WTC11 (cell line): ENCODE data around the gene CRELD2. TPM values are rescaled to one million over a fixed set of nuclear protein-coding genes. Genes with fewer than 3 reads are reported as not detected.

Experiments
- ATAC-seq: fragments of 200-7000 bp; cut with Tn5 transposase; 2 replicates; pipeline ENCODE4 v1.10.0; 2021; ENCODE audit warnings: mild to moderate bottlenecking, moderate library complexity
- CTCF ChIA-PET: fragments of 300-600 bp; sonication (Branson Sonifier 250); formaldehyde crosslinking; loops from one replicate; lab custom pipeline; 2021; ENCODE audit warnings: antibody characterized with exemption; lab: Charles Lee
- POLR2A ChIA-PET: fragments of 350-600 bp; sonication (Branson Sonifier 250); formaldehyde crosslinking; loops from one replicate; lab custom pipeline; 2021; ENCODE audit warnings: antibody characterized with exemption; lab: Charles Lee
- DNase-seq: peaks from one replicate; pipeline ENCODE4 v3.0.0; 2021; ENCODE audit warnings: low spot score
- H3K27ac Mint-ChIP-seq: 2 replicates; pipeline ENCODE4 v1.8.0; 2021; ENCODE audit warnings: mixed read lengths
- H3K27me3 Mint-ChIP-seq: 2 replicates; pipeline ENCODE4 v1.8.0; 2021; ENCODE audit warnings: low read depth, mild to moderate bottlenecking, moderate library complexity, mixed read lengths
- H3K36me3 Mint-ChIP-seq: 2 replicates; pipeline ENCODE4 v1.8.0; 2021; ENCODE audit warnings: mixed read lengths
- H3K4me1 Mint-ChIP-seq: 2 replicates; pipeline ENCODE4 v1.8.0; 2022; ENCODE audit warnings: mixed read lengths
- H3K4me3 Mint-ChIP-seq: 2 replicates; pipeline ENCODE4 v1.8.0; 2021; ENCODE audit warnings: mild to moderate bottlenecking, moderate library complexity, mixed read lengths
- H3K9me3 Mint-ChIP-seq: 2 replicates; pipeline ENCODE4 v1.8.0; 2021; ENCODE audit warnings: mixed read lengths
- ATF1 ChIP-seq: sonication (generic); formaldehyde crosslinking; IDR thresholded peaks from 2 replicates; pipeline ENCODE4 v1.8.1; 2023; ENCODE audit warnings: mild to moderate bottlenecking, moderate library complexity, missing genetic modification reagents
- CREM ChIP-seq: sonication (generic); formaldehyde crosslinking; IDR thresholded peaks from 2 replicates; pipeline ENCODE4 v1.8.1; 2022; ENCODE audit warnings: mild to moderate bottlenecking, missing genetic modification reagents, moderate library complexity
- ELF4 ChIP-seq: sonication (generic); formaldehyde crosslinking; IDR thresholded peaks from 2 replicates; pipeline ENCODE4 v1.8.1; 2022; ENCODE audit warnings: low read depth, mild to moderate bottlenecking, moderate library complexity, missing genetic modification reagents
- ESRRA ChIP-seq: sonication (generic); formaldehyde crosslinking; IDR thresholded peaks from 2 replicates; pipeline ENCODE4 v1.8.1; 2022; ENCODE audit warnings: mild to moderate bottlenecking, missing genetic modification reagents, borderline replicate concordance
- FOXP1 ChIP-seq: sonication (generic); formaldehyde crosslinking; IDR thresholded peaks from 2 replicates; pipeline ENCODE4 v1.8.0; 2022; ENCODE audit warnings: missing genetic modification reagents, mild to moderate bottlenecking, moderate library complexity, borderline replicate concordance
- GABPB1 ChIP-seq: sonication (generic); formaldehyde crosslinking; IDR thresholded peaks from 2 replicates; pipeline ENCODE4 v1.8.1; 2023; ENCODE audit warnings: mild to moderate bottlenecking, missing genetic modification reagents
- MXD4 ChIP-seq: fragments of 250-450 bp; sonication (Bioruptor Pico); IDR thresholded peaks from 2 replicates; pipeline ENCODE4 v1.8.0; 2021; ENCODE audit warnings: mild to moderate bottlenecking, moderate library complexity, borderline replicate concordance
- TCF7 ChIP-seq: sonication (generic); formaldehyde crosslinking; IDR thresholded peaks from 2 replicates; pipeline ENCODE4 v1.8.0; 2022; ENCODE audit warnings: mild to moderate bottlenecking, low read depth, missing genetic modification reagents, moderate library complexity
- TEAD4 ChIP-seq: sonication (generic); formaldehyde crosslinking; IDR thresholded peaks from 2 replicates; pipeline ENCODE4 v1.8.0; 2022; ENCODE audit warnings: mild to moderate bottlenecking, missing genetic modification reagents
- ZNF219 ChIP-seq: sonication (generic); formaldehyde crosslinking; IDR thresholded peaks from 2 replicates; pipeline ENCODE4 v1.8.0; 2023; ENCODE audit warnings: missing genetic modification reagents, mild to moderate bottlenecking, borderline replicate concordance
- ZNF396 ChIP-seq: fragments of 250-450 bp; sonication (Bioruptor Pico); IDR thresholded peaks from 2 replicates; pipeline ENCODE4 v1.8.0; 2021; ENCODE audit warnings: mild to moderate bottlenecking, moderate library complexity, borderline replicate concordance
- total RNA-seq: library from RNA; stranded (reverse); gene quantifications from 3 replicates; pipeline ENCODE4 v1.2.3, GENCODE V29; 2021
- TF ChIP-seq, protein P1 (sequence below): sonication (generic); formaldehyde crosslinking; IDR thresholded peaks from 2 replicates; pipeline ENCODE4 v1.8.0; 2022; ENCODE audit warnings: mild to moderate bottlenecking, missing genetic modification reagents
- TF ChIP-seq, protein P2 (sequence below): sonication (generic); formaldehyde crosslinking; IDR thresholded peaks from 2 replicates; pipeline ENCODE4 v1.8.1; 2022; ENCODE audit warnings: mild to moderate bottlenecking, moderate library complexity, missing genetic modification reagents
- TF ChIP-seq, protein P3 (sequence below): sonication (generic); formaldehyde crosslinking; IDR thresholded peaks from 2 replicates; pipeline ENCODE4 v1.8.0; 2022; ENCODE audit warnings: mild to moderate bottlenecking, missing genetic modification reagents
- TF ChIP-seq, protein P4 (sequence below): sonication (generic); formaldehyde crosslinking; IDR thresholded peaks from 2 replicates; pipeline ENCODE4 v1.8.0; 2023; ENCODE audit warnings: missing genetic modification reagents, mild to moderate bottlenecking, borderline replicate concordance

Gene CRELD2
- total RNA-seq, 1 experiment from 2014 or later: 42.8 TPM

DNA sequence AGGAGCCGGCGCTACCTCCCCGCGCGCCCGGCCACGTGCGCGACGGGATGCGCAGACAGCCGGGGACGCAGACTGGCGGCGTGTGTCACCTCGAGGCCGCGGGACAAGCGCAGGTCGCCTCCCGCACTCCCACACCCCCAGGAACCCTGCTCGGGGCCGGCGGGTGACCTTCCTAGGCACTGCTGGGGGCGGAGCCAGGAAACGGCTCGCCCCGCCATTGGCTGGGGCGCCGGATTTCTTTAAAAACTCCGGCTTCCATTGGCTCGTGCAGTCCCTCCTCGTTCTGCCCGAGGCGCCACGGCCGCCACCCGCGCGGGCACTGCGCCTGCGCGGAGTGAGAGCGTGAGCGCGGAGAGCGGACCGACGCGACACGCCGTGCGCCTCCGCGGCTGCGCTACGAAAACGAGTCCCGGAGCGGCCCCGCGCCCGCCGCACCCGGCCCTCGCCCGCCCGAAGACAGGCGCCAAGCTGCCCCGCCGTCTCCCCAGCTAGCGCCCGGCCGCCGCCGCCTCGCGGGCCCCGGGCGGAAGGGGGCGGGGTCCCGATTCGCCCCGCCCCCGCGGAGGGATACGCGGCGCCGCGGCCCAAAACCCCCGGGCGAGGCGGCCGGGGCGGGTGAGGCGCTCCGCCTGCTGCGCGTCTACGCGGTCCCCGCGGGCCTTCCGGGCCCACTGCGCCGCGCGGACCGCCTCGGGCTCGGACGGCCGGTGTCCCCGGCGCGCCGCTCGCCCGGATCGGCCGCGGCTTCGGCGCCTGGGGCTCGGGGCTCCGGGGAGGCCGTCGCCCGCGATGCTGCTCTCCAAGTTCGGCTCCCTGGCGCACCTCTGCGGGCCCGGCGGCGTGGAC lies 41.9 kb downstream of the CRELD2 start, which contains the start of gene PIM3 (continued):
- TF ChIP-seq ESRRA (CRISPR knock-in tag) (peak; percentile 67; the same call in 1 of the 2 replicates), ZNF219 (CRISPR knock-in tag) (no peak), ELF4 (CRISPR knock-in tag) (peak; percentile 27; the same call in 1 of the 2 replicates), MXD4 (no peak), CREM (CRISPR knock-in tag) (peak; percentile 87), ZNF396 (CRISPR knock-in tag) (no peak), TEAD4 (no peak), ATF1 (CRISPR knock-in tag) (peak; percentile 84), GABPB1 (peak; percentile 73), TCF7 (CRISPR knock-in tag) (0 out of 2 replicates have a peak, but pooled peaks have one; percentile 43), FOXP1 (CRISPR knock-in tag) (peak; percentile 43; the same call in 1 of the 2 replicates)
- TF ChIP-seq, protein P1, sequence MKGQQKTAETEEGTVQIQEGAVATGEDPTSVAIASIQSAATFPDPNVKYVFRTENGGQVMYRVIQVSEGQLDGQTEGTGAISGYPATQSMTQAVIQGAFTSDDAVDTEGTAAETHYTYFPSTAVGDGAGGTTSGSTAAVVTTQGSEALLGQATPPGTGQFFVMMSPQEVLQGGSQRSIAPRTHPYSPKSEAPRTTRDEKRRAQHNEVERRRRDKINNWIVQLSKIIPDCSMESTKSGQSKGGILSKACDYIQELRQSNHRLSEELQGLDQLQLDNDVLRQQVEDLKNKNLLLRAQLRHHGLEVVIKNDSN (CRISPR knock-in tag): 0 out of 2 replicates have a peak, but pooled peaks have one; percentile 26
- TF ChIP-seq, protein P2, sequence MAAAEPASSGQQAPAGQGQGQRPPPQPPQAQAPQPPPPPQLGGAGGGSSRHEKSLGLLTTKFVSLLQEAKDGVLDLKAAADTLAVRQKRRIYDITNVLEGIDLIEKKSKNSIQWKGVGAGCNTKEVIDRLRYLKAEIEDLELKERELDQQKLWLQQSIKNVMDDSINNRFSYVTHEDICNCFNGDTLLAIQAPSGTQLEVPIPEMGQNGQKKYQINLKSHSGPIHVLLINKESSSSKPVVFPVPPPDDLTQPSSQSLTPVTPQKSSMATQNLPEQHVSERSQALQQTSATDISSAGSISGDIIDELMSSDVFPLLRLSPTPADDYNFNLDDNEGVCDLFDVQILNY (CRISPR knock-in tag): no peak; the same call in 1 of the 2 replicates

DNA sequence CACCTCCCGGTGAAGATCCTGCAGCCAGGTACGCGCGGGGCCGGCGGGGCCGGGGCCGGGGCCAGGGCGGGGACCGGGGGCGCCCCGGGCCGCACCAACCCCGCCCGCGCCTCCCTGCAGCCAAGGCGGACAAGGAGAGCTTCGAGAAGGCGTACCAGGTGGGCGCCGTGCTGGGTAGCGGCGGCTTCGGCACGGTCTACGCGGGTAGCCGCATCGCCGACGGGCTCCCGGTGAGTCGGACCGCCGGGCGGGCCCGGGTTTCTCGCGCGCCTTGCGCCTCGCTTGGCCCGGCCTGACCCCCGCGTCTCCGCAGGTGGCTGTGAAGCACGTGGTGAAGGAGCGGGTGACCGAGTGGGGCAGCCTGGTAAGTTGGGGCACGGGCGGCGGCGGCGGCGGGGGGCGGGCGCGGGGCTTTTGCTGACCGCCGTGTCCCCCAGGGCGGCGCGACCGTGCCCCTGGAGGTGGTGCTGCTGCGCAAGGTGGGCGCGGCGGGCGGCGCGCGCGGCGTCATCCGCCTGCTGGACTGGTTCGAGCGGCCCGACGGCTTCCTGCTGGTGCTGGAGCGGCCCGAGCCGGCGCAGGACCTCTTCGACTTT lies 42.7 kb downstream of the CRELD2 start:
- H3K4me1 Mint-ChIP-seq: peaks cover 5% of the 10 kb centered on the region; the same call in 1 of the 2 replicates
- H3K27me3 Mint-ChIP-seq: no peaks in the 10 kb centered on the region; the same call in 1 of the 2 replicates
- no peak for ATAC-seq
- DNase-seq: peak; percentile 27
- ChIA-PET CTCF (interaction anchor here (0.8 to 2.5 kb wide), 3 partner anchors 22 to 246 kb away, joined by 3 to 17 read pairs (median 5); no protein-coding TSS in a partner anchor), POLR2A (no interaction called here)
- TF ChIP-seq, protein P3, sequence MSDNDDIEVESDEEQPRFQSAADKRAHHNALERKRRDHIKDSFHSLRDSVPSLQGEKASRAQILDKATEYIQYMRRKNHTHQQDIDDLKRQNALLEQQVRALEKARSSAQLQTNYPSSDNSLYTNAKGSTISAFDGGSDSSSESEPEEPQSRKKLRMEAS (CRISPR knock-in tag): peak; percentile 16; the same call in 1 of the 2 replicates
- TF ChIP-seq, protein P4, sequence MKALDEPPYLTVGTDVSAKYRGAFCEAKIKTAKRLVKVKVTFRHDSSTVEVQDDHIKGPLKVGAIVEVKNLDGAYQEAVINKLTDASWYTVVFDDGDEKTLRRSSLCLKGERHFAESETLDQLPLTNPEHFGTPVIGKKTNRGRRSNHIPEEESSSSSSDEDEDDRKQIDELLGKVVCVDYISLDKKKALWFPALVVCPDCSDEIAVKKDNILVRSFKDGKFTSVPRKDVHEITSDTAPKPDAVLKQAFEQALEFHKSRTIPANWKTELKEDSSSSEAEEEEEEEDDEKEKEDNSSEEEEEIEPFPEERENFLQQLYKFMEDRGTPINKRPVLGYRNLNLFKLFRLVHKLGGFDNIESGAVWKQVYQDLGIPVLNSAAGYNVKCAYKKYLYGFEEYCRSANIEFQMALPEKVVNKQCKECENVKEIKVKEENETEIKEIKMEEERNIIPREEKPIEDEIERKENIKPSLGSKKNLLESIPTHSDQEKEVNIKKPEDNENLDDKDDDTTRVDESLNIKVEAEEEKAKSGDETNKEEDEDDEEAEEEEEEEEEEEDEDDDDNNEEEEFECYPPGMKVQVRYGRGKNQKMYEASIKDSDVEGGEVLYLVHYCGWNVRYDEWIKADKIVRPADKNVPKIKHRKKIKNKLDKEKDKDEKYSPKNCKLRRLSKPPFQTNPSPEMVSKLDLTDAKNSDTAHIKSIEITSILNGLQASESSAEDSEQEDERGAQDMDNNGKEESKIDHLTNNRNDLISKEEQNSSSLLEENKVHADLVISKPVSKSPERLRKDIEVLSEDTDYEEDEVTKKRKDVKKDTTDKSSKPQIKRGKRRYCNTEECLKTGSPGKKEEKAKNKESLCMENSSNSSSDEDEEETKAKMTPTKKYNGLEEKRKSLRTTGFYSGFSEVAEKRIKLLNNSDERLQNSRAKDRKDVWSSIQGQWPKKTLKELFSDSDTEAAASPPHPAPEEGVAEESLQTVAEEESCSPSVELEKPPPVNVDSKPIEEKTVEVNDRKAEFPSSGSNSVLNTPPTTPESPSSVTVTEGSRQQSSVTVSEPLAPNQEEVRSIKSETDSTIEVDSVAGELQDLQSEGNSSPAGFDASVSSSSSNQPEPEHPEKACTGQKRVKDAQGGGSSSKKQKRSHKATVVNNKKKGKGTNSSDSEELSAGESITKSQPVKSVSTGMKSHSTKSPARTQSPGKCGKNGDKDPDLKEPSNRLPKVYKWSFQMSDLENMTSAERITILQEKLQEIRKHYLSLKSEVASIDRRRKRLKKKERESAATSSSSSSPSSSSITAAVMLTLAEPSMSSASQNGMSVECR (CRISPR knock-in tag): no peak
- peaks cover 7% of the 10 kb centered on the region for H3K36me3 Mint-ChIP-seq
- H3K9me3 Mint-ChIP-seq: no peaks in the 10 kb centered on the region
- peak overlapping the region; percentile 81 for H3K4me3 Mint-ChIP-seq
- no peak overlapping the region; the same call in 1 of the 2 replicates for H3K27ac Mint-ChIP-seq
